T-helper 2 cell treated with Interferon-gamma antibody and Interleukin-4, amounts not matched to agents 5 μg/mL and 100 μg/mL, for 36 hours (primary cell): ENCODE measurements around the gene PTPRN2.

Experiments
- DNase-seq: peaks from one replicate; pipeline ENCODE4 v3.0.0; 2021; ENCODE audit warnings: low spot score
- H3K27ac Mint-ChIP-seq: one replicate; pipeline ENCODE4 v1.8.0; 2021; ENCODE audit warnings: mild to moderate bottlenecking, mixed read lengths
- H3K27me3 Mint-ChIP-seq: one replicate; pipeline ENCODE4 v1.8.0; 2021; ENCODE audit warnings: low read depth, mixed read lengths
- H3K36me3 Mint-ChIP-seq: one replicate; pipeline ENCODE4 v1.8.0; 2021; ENCODE audit warnings: low read depth, mixed read lengths
- H3K4me1 Mint-ChIP-seq: one replicate; pipeline ENCODE4 v1.8.0; 2021; ENCODE audit warnings: low read depth, mixed read lengths
- H3K4me3 Mint-ChIP-seq: one replicate; pipeline ENCODE4 v1.8.0; 2022; ENCODE audit warnings: mild to moderate bottlenecking, moderate library complexity, mixed read lengths
- H3K9me3 Mint-ChIP-seq: one replicate; pipeline ENCODE4 v1.8.0; 2021; ENCODE audit warnings: mixed read lengths

PTPRN2 gene

GRCh38 chr7:157635669-157636068 lies 952.0 kb downstream of the PTPRN2 start:
- DNase-seq = no peak
- H3K4me3 Mint-ChIP-seq = no peak overlapping the region
- no peaks in the 10 kb centered on the region for H3K36me3 Mint-ChIP-seq
- peaks cover 14% of the 10 kb centered on the region for H3K27me3 Mint-ChIP-seq
- H3K9me3 Mint-ChIP-seq = peaks cover 8% of the 10 kb centered on the region
- H3K4me1 Mint-ChIP-seq = no peaks in the 10 kb centered on the region
- H3K27ac Mint-ChIP-seq = no peak overlapping the region

- Mint-ChIP-seq H3K27ac (no peak overlapping the region), H3K9me3 (peaks cover 5% of the 10 kb centered on the region), H3K36me3 (no peaks in the 10 kb centered on the region), H3K4me3 (no peak overlapping the region), H3K4me1 (no peaks in the 10 kb centered on the region), H3K27me3 (peaks cover 17% of the 10 kb centered on the region)
- DNase-seq = no peak
Observed at GRCh38 chr7:157635148-157635500, 952.5 kb downstream of the PTPRN2 start.

DNA sequence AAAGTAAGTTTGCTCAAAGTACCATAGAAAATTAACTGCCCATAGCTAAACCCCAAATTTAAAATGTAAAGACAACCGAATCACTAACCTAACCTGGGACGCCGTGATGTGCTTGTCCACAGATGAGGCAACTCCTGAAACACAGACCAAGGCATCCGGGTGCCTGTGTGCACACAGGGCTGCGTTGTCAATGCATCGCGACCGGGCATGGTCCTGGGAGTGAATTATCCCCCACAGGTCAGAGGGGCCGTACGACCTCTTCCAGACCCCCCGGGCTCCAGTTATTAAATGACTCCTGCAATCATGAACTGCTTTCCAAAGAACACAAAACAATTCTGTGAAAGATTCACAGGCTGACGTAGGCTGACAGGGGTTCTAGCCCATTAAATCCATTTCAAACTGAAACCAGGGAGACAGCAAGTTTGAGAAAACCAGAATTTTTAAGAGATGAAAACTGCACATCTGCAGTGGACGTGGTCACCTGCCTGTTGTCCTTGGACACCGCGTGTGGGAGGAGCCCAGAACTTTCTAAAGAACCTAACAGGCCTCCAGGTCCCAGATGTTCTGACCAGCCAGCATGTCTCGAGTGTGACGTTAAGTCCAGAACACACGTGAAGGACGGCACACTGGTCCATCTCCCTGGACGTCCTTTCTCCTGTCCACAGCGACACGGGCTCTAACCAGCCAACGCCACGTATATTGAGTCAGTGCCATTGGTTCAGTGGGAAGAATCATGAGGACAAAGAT lies 953.0 kb downstream of the PTPRN2 start:
- Mint-ChIP-seq H3K36me3 (no peaks in the 10 kb centered on the region), H3K9me3 (no peaks in the 10 kb centered on the region), H3K4me1 (no peaks in the 10 kb centered on the region), H3K4me3 (no peak overlapping the region), H3K27me3 (peaks cover 19% of the 10 kb centered on the region), H3K27ac (no peak overlapping the region)
- no peak for DNase-seq

DNA sequence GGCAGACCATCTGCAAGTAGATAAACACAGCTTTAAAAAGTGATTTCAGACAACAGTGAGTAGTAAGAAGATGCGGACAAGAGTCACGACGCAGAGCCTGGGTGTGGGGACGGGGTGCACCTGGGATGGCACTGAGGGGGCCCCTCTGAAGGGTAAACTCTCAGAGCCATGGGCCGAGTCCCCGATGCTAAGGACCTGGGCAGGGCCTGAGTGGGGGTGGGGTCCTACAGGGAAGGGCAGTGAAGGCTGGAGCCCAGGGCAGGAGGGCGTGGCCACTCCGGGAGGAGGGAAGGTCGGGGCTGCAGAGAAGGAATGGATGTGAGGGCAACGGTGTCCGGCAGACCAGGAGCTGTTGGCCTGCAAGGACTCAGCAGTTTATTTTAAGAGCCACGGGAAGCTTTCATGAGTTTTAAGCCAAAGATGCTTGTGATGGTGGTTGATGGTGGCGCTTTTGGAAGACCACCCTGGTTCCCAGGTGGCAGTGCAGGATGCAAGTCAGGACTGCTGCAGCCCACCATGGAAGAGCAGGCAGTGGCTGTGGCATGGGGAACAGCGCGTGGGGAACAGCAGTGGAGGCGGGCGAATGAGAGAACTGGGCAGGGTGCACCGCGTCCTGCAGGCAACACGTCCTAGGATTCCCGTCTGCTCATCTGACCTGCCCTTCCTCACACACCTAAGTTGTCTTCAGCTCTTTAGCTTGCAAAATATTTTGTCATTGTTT lies 954.0 kb downstream of the PTPRN2 start:
- Mint-ChIP-seq H3K36me3 (no peaks in the 10 kb centered on the region), H3K4me3 (no peak overlapping the region), H3K4me1 (no peaks in the 10 kb centered on the region), H3K27me3 (peaks cover 22% of the 10 kb centered on the region), H3K9me3 (no peaks in the 10 kb centered on the region), H3K27ac (no peak overlapping the region)
- DNase-seq = no peak

DNA sequence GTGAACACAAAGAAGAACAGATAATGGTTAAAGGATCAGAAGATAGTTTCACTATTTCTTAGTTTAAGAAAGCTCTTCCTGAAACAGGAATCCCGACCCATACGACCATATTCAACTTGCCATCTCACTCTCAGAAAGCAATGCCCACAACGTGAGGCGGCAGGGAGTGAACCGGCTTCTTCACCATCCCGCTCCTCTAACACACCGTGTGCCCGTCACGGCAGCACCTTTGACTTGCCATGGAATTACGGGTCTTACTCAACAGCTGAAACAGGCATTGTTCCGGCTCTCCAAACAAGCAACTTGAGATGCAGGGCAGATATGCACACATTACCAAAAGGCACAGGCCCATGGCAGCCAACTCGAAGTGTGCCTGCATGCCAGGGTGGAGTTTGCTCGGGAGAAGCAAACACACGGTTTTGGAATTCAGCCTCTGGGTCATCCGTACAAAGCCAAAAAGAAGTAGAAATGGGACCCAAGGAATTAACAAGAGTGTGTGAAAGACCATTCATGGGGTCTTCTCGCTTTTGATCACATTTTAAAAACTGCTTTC lies 957.2 kb downstream of the PTPRN2 start:
- Mint-ChIP-seq H3K4me3 (no peak overlapping the region), H3K4me1 (peaks cover 12% of the 10 kb centered on the region), H3K27me3 (peaks cover 18% of the 10 kb centered on the region), H3K36me3 (no peaks in the 10 kb centered on the region), H3K9me3 (no peaks in the 10 kb centered on the region), H3K27ac (no peak overlapping the region)
- DNase-seq = no peak

- H3K4me3 Mint-ChIP-seq = no peak overlapping the region
- H3K4me1 Mint-ChIP-seq = peaks cover 21% of the 10 kb centered on the region
- peaks cover 29% of the 10 kb centered on the region for H3K27me3 Mint-ChIP-seq
- no peaks in the 10 kb centered on the region for H3K36me3 Mint-ChIP-seq
- H3K27ac Mint-ChIP-seq = no peak overlapping the region
- DNase-seq = no peak
- no peaks in the 10 kb centered on the region for H3K9me3 Mint-ChIP-seq
Observed at GRCh38 chr7:157628456-157628855, 959.2 kb downstream of the PTPRN2 start.

GRCh38 chr7:157627646-157628045 lies 960.0 kb downstream of the PTPRN2 start:
- no peaks in the 10 kb centered on the region for H3K9me3 Mint-ChIP-seq
- H3K4me3 Mint-ChIP-seq = no peak overlapping the region
- no peak overlapping the region for H3K27ac Mint-ChIP-seq
- no peak for DNase-seq
- no peaks in the 10 kb centered on the region for H3K36me3 Mint-ChIP-seq
- peaks cover 29% of the 10 kb centered on the region for H3K27me3 Mint-ChIP-seq
- H3K4me1 Mint-ChIP-seq = peaks cover 23% of the 10 kb centered on the region

GRCh38 chr7:157627033-157627432 lies 960.6 kb downstream of the PTPRN2 start:
- Mint-ChIP-seq H3K4me3 (peak overlapping the region; percentile 33), H3K4me1 (peaks cover 23% of the 10 kb centered on the region), H3K27me3 (peaks cover 29% of the 10 kb centered on the region), H3K9me3 (no peaks in the 10 kb centered on the region), H3K27ac (no peak overlapping the region), H3K36me3 (no peaks in the 10 kb centered on the region)
- DNase-seq = no peak

DNA sequence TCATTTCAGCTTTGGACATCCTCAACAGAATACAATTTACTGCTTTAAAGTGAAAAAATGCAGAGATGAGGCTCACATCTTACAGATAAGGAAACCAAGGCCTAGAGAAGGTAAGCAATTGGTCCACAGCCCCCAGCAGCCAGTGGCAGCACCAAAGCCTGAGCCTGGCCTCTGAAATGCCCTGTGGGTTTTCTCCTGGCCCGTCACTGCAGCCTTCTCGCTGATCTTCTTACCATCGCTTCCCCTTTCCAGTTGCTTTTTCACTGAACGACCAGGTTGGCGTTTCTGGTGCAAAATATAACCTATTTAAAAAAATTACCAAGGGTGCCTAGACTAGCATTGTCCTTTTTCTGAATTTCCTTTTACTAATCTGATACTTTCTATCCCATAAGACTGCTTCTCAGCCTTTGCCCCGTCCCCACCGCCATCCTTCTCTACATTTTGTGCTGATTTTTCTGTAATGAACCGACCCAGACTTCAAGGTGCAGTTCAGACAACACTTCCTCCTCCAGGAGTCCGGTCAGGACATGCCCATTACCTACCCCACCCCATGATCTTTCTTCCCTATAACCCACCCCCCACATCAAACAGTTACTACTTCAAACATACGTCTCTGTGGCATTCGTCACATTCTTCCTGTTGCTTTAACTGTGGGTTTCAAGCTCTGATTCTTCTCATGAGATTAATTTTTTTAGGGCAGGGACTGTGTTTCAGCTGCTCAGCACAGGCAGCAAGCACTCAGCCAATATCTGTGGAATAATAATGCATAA lies 961.5 kb downstream of the PTPRN2 start:
- H3K27ac Mint-ChIP-seq = peak overlapping the region; percentile 84
- H3K9me3 Mint-ChIP-seq = no peaks in the 10 kb centered on the region
- H3K4me3 Mint-ChIP-seq = peak overlapping the region; percentile 62
- H3K36me3 Mint-ChIP-seq = no peaks in the 10 kb centered on the region
- DNase-seq = no peak
- peaks cover 29% of the 10 kb centered on the region for H3K27me3 Mint-ChIP-seq
- peaks cover 23% of the 10 kb centered on the region for H3K4me1 Mint-ChIP-seq

DNA sequence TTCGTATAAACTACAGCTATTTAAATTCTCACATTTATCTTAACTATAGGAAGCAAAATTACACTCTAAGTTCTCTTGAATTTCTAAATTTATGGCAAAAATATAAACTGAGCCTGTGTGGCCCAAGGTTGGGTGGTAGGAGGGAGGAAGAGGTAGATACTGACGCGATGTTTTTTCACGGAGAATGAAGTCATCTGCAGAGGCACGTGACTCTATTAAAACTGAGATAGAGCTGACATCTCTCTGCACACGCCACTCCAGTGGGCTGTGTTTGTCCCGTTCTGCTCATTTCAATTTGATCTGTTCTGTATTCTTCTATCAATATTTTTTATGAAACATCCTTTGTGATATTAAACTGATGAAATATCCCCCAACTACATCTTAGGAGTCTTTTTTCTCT lies 964.1 kb downstream of the PTPRN2 start:
- no peaks in the 10 kb centered on the region for H3K9me3 Mint-ChIP-seq
- H3K27me3 Mint-ChIP-seq = peaks cover 16% of the 10 kb centered on the region
- H3K27ac Mint-ChIP-seq = no peak overlapping the region
- H3K4me1 Mint-ChIP-seq = peaks cover 23% of the 10 kb centered on the region
- DNase-seq = no peak
- no peaks in the 10 kb centered on the region for H3K36me3 Mint-ChIP-seq
- H3K4me3 Mint-ChIP-seq = no peak overlapping the region

DNA sequence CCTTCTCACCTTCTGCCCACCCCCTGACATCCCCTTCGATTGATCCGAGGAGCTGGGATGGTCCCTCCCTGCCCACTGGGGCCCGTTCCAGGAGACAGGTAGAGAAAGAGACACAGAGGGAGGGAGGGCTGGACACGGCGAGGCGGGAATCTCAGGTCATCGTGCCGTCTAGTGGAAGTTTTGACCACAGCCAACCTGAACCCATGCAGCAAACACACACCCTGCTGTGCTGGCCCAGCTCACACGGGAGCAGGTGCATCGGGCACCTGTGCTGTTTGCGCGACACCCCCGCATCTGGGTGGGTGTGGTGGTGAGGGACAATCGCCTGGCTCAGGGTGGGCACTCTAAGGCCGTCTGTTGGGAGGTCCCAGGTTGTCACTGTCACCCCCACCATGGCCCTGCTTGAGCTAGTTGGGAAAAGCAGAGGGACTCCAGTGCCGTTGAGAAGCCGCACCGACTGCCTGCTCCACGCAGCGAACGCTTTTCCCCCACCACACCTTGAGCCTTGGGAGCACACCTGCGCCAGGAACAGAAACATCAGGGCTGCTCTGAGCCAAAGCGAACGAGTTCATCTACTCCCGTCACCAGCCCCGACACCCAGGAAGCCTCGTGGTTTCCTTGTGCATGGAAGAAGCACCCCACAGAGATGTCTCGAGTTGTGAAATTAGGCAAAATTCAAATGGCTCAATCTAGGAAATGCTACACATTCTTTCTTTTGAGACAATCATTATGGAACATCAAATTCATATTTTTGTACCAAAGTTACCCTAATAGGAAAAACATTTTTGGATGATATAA lies 965.0 kb downstream of the PTPRN2 start:
- peaks cover 13% of the 10 kb centered on the region for H3K27me3 Mint-ChIP-seq
- DNase-seq = no peak
- H3K27ac Mint-ChIP-seq = no peak overlapping the region
- H3K4me3 Mint-ChIP-seq = no peak overlapping the region
- H3K36me3 Mint-ChIP-seq = no peaks in the 10 kb centered on the region
- peaks cover 23% of the 10 kb centered on the region for H3K4me1 Mint-ChIP-seq
- no peaks in the 10 kb centered on the region for H3K9me3 Mint-ChIP-seq

DNA sequence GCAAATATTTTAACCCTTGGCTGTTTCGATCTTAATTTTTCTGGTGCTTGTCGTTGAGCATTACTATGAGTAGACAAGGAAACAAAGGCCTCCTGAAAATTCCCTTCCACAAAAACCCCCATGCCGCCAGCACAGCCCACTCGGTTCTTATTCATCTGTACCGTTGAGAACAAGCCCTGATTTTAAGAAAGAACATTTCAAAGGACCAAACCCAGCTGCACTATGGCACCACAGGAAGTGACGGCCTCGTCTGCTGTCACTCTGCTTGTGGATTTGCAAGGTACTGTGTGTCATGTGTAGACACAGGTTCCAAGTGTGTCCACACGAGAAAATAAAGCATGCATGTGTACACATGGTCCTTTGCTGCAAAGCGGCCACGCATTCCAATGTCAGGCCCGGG lies 965.6 kb downstream of the PTPRN2 start:
- no peaks in the 10 kb centered on the region for H3K9me3 Mint-ChIP-seq
- no peak overlapping the region for H3K4me3 Mint-ChIP-seq
- peaks cover 13% of the 10 kb centered on the region for H3K27me3 Mint-ChIP-seq
- H3K4me1 Mint-ChIP-seq = peaks cover 21% of the 10 kb centered on the region
- no peaks in the 10 kb centered on the region for H3K36me3 Mint-ChIP-seq
- no peak overlapping the region for H3K27ac Mint-ChIP-seq
- no peak for DNase-seq

GRCh38 chr7:157621131-157621681 lies 966.4 kb downstream of the PTPRN2 start:
- Mint-ChIP-seq H3K4me3 (no peak overlapping the region), H3K4me1 (peaks cover 15% of the 10 kb centered on the region), H3K9me3 (no peaks in the 10 kb centered on the region), H3K36me3 (no peaks in the 10 kb centered on the region), H3K27ac (no peak overlapping the region), H3K27me3 (peaks cover 13% of the 10 kb centered on the region)
- no peak for DNase-seq
